ENCODE measurements around the gene C2orf66.

The C2orf66 gene

GRCh38 chr2:196809260-196809659, at the start of gene C2orf66:
C2orf66 (minus strand) TSS chr2:196809355; CDS start chr2:196809336, 19 bp downstream.
- no peak for DNase-seq

DNA sequence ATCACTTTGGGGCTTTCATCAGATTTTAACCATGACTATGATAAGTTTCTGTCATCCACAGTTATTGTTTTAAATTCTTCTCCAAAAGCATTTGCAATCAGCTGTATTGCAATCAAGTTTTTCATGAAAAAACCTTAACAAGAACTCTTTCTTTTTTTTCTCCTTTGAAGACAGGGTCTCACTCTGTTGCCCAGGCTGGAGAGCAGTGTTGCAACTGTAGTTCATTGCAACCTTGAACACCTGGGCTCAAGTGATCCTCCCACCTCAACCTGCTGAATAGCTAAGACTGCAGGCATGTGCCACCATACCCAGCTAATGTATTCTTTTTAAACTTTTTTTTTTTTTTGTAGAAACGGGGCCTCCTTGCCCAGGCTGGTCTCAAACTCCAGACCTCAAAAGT, 45.5 kb upstream of the C2orf66 start:
- no peak for DNase-seq

GRCh38 chr2:196853301-196854087, 44.3 kb upstream of the C2orf66 start:
- DNase-seq = no peak

DNA sequence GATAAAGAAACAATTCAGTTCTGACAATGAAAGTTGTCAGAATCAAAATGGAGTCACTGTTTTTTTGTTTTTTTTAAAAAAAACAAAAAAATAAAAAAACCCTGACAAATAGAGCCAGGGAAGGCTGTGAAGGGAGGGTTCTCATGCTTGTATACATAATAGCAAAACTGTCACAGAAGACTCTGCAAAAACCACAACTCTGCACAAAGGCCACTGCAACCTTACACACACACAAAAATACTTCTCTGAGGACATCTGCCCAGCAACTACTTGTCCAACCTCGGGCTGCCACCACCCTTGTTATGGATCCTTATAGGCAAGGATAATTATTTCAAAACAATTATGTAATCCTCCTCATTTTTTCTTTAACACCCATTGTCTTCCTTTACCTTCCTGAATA, 41.9 kb upstream of the C2orf66 start:
- no peak for DNase-seq

DNA sequence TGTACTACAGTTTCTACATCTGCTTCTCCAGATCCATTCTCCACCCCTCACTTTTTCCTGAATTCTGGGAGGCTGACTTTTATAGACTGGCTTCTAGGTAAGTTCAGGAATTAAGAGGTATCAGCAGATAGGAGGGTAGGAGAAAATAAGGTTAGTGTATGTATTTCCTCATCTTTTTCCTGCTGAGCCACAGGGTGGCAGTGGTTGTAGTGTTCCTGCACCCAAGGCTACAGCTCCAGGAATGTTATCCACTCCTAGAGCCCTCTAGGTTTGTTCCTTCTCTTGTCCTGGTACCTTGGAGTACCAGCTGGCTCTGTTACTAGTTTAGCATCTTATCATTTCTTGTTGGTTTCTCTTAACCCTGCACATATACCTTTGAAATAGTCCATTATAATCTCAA, 40.7 kb upstream of the C2orf66 start:
- no peak for DNase-seq

DNA sequence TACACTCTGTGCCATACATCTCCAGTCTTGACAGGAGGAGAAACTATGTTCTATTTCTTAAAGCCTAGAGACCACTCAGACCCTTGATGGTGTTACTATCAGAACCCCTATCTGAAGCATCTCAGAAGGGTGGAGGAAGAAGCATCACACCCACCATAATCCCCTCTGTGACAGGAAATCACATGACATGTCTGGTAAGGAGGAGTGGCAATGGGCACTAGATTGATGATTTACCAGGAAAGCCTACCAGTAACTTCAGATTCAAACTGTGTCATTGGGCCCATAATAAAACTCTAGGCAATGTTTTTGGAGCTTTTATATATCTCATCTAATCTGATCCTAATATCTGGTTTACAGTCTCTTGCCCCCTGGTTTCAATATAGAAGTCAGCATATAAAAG, 37.1 kb upstream of the C2orf66 start:
- DNase-seq = no peak

- no peak for DNase-seq
Measured at GRCh38 chr2:196845371-196845770, 36.2 kb upstream of the C2orf66 start.

GRCh38 chr2:196840171-196840570, 31.0 kb upstream of the C2orf66 start:
- DNase-seq = no peak

DNA sequence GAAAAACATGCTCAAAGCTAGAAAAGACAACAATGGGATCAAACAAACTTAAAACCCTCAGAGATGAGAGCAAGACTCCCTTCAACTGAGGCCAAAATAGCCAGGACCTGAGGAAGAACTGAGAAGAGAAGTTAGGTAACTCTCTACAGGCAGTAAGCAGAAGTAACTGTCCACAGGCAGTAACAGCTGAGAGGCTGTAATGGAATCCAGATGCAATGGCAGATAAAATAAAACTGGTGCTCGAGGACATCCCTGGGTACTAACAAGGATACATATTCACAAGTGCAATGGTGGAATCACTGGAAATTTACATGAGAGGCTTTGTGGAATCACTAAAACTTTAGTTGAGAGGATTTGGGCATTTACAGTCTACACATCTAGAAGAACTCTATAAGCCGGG, 30.4 kb upstream of the C2orf66 start:
- DNase-seq = no peak

- DNase-seq = no peak
Measured at GRCh38 chr2:196836440-196836839, 27.3 kb upstream of the C2orf66 start.

DNA sequence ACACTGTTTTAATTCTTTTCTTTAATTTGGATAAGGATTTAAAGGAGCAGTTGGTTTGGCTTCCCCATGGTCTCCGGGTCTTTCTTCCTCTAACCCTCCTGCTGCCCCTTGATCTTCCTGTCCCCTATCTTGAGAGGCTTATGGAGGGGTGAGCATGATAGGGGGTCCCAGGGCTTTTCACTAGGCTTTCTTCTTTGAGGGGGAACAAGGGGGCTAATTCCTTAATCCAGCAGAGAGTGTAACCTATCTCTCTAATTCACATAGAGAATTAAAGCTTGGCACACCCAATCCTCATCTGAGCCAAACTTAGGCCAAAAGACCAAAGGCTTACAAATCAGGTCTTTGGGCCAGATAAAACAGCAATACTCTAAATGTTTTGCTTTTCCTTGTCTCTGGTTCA, 21.5 kb upstream of the C2orf66 start:
- no peak for DNase-seq

GRCh38 chr2:196827356-196827755, 18.2 kb upstream of the C2orf66 start:
- DNase-seq = no peak

- DNase-seq = peak; percentile 64
Measured at GRCh38 chr2:196823750-196824522, 14.8 kb upstream of the C2orf66 start.

- DNase-seq = no peak
Measured at GRCh38 chr2:196821195-196821594, 12.0 kb upstream of the C2orf66 start.

- DNase-seq = no peak
Measured at GRCh38 chr2:196808083-196808665, 981 bp downstream of the C2orf66 start.

GRCh38 chr2:196804381-196804780, 4.8 kb downstream of the C2orf66 start:
- DNase-seq = no peak

- DNase-seq = no peak
Measured at GRCh38 chr2:196802401-196802800, 6.8 kb downstream of the C2orf66 start.

DNA sequence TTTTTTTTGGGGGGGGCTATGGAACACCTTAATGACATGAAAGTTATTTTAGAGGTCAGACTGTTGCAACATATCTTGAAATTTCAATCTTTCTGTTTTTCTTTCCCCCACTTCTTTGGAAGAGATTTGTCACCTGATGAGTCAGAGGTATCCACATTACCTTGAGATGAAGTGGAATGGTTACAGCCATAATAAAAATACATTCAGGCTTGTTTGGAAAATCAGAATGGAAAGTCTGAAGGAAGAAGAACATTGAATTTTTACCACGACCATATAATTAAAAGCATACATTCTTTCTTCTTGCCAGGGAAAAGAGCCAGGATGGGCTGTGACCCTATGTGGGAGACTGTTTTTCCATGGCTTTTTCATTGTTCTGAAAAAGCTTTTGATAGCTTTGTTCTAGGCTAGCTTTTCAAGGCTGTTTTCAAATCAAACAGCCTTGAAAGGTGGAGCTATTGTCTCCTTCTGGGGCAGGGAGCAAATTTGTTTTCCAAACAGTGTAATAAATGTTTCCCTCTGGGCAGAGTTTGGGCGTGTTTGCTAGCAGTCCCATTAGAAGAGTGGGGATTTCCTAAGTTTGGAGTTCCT, 7.4 kb downstream of the C2orf66 start:
- DNase-seq = no peak

- DNase-seq = peak; percentile 12
Measured at GRCh38 chr2:196798980-196799379, 10.2 kb downstream of the C2orf66 start.

GRCh38 chr2:196792865-196793264, 16.3 kb downstream of the C2orf66 start:
- DNase-seq = no peak

DNA sequence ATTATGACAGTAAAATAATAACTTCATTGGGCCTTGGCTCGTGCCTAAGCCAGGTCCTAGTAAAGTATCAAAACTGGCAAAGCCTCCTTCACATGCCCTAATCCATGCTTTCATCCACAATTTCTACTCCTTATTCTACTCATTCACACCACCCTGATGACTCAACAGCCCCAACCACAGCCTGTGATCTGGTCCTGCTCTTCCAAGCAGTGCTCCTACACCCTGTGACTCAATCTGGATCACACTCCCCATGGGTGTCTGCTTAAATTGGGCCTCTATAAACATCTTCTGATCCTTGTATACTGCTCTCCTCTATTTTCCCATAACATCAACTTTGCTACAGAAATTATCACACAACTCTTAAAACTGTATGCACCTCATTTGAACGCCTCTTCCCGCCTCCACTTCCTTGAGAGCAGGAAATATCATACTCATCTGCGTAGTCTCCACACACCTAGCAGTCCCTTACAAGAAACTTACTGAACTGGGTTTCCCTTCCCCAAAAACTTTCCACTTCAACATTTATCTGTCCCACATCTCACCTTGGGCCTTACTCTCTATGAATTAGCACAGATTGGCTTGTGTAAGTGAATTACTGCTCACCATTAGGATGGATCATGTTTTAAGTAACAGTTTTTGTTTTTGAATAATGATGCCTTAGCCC, 25.6 kb downstream of the C2orf66 start:
- no peak for DNase-seq

DNA sequence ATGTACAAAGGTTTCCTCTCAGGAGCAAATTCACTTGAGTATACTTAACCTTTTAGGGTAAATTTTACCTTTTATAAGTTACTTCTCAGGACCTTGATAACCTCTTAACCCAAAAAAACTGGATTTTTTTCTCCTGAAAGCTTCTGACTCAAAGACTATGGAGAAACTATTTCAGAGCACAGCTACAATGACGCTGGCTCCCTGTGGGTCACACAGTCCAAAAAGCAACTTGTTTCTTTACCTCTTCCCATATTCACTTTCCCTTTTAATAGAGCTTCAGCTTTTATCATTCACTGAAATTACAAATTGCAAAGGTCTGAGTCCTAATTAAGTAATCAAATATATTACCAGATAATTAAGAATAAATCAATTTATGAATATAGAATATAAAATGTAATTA, 42.1 kb downstream of the C2orf66 start:
- DNase-seq = no peak

DNA sequence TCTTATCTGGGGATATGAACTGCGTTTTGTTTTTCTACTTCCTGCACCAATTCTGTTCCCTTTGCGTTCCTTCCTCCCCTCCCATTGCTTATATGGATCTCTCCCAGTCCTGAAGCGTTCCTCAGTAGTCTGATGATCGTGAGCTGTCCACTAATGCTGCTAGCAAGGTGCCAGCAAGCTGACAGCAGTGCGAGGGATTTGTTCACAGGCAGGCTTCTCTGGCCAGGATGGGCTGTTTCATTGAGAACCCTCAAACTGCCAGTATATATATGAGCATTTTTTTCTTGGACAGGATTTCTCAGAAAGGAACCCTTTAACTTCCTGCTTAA, 49.8 kb downstream of the C2orf66 start:
- no peak for DNase-seq

Data from inflammatory macrophage treated with lipopolysaccharide for 4 hours (primary cell).